Measurements from ENCODE around the gene AEBP1. TPM values are rescaled to one million over a fixed set of nuclear protein-coding genes. Genes with fewer than 3 reads are reported as not detected.
A peak's percentile ranks its signal among the peaks of the same experiment; 100 is the strongest.

AEBP1 gene
- total and polyA plus RNA-seq, 9 of the 15 experiments (the other 6 are each of a cell fraction or from before 2014, with no cell fraction given) = 0.03 to 0.78 (median 0.30) TPM; not detected in 2

DNA sequence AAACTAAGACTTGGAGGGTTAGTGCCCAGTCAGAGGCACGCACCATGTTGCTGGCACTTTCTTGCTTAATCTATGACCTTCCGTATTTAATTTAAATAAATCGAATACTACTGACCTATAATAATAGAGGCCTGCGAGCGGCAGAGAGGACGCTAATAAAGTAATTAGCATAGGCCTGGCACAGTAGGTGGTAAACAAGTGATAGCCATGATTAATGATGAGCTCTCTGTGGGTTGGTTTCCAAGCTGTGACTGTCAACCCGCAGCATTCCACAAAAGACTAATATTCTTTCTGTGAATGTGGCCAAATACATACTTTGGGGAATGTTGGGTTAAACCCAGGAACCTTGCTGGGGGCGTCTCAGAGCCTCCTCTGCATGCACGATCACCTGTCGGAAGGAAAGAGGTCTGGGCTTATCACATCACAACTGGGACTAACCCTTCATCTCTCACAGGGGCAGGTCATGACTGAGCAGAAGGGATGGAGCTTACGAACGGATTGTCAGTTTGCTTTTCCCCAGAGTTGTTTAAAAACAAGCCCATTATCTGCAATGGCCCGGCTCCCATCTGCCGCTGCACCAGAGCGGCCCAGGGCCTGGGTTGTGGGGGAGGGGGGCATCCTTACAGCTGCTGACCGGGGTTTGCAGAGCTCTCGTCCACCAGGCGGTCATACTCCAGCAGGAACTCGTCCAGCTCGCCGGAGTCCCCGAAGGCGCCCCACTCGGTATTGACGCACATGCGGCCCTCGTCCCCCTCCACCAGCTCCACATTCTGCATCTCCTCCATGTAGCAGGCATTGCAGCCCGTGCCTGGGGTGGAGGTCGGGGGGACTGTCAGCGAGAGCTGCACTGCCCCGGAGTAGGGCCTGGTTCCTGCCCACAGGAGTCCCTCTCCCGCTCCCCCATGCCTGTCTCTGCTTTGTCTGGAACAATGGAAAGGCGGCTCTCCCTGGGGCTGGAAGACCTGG lies 43.2 kb downstream of the AEBP1 start (continued):
- TF ChIP-seq, protein P1, sequence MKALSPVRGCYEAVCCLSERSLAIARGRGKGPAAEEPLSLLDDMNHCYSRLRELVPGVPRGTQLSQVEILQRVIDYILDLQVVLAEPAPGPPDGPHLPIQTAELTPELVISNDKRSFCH (CRISPR knock-in tag; IDR thresholded peaks at IDR 0.05) = no peak
- TF ChIP-seq, protein P1 (tag; IDR thresholded peaks at IDR 0.05) = no peak
- TF ChIP-seq TAF15 (IDR thresholded peaks at IDR 0.05; ENCODE audit: low read depth, low read length) = no peak
- TF ChIP-seq ZNF436 (CRISPR knock-in tag; IDR thresholded peaks at IDR 0.05) = no peak
- no peak for TF ChIP-seq FOS (IDR thresholded peaks at IDR 0.05; ENCODE audit: extremely low read depth, insufficient read length)
- no peak for TF ChIP-seq CEBPG (CRISPR knock-in tag; IDR thresholded peaks at IDR 0.05)
- TF ChIP-seq CEBPG (tag; conservative IDR thresholded peaks at IDR 0.05 in 1 of 2, IDR thresholded peaks at IDR 0.05 in 1 of 2) = no peak
- no peak for TF ChIP-seq ZNF324 (CRISPR knock-in tag; IDR thresholded peaks at IDR 0.05)
- TF ChIP-seq, protein P2, sequence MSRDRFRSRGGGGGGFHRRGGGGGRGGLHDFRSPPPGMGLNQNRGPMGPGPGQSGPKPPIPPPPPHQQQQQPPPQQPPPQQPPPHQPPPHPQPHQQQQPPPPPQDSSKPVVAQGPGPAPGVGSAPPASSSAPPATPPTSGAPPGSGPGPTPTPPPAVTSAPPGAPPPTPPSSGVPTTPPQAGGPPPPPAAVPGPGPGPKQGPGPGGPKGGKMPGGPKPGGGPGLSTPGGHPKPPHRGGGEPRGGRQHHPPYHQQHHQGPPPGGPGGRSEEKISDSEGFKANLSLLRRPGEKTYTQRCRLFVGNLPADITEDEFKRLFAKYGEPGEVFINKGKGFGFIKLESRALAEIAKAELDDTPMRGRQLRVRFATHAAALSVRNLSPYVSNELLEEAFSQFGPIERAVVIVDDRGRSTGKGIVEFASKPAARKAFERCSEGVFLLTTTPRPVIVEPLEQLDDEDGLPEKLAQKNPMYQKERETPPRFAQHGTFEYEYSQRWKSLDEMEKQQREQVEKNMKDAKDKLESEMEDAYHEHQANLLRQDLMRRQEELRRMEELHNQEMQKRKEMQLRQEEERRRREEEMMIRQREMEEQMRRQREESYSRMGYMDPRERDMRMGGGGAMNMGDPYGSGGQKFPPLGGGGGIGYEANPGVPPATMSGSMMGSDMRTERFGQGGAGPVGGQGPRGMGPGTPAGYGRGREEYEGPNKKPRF (IDR thresholded peaks at IDR 0.05; ENCODE audit: low read depth, low read length) = no peak
- TF ChIP-seq BHLHE40 (IDR thresholded peaks at IDR 0.05; ENCODE audit: low read length) = peak; percentile 58; the same call in 1 of the 2 replicates
- TF ChIP-seq SNRNP70 (optimal IDR thresholded peaks at IDR 0.05; ENCODE audit: low read depth, low read length) = no peak
- peak; percentile 39; the same call in 1 of the 2 replicates for TF ChIP-seq CC2D1A (IDR thresholded peaks at IDR 0.05)
- TF ChIP-seq, protein P3, sequence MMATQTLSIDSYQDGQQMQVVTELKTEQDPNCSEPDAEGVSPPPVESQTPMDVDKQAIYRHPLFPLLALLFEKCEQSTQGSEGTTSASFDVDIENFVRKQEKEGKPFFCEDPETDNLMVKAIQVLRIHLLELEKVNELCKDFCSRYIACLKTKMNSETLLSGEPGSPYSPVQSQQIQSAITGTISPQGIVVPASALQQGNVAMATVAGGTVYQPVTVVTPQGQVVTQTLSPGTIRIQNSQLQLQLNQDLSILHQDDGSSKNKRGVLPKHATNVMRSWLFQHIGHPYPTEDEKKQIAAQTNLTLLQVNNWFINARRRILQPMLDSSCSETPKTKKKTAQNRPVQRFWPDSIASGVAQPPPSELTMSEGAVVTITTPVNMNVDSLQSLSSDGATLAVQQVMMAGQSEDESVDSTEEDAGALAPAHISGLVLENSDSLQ (IDR thresholded peaks at IDR 0.05) = peak; percentile 65
- TF ChIP-seq, protein P4, sequence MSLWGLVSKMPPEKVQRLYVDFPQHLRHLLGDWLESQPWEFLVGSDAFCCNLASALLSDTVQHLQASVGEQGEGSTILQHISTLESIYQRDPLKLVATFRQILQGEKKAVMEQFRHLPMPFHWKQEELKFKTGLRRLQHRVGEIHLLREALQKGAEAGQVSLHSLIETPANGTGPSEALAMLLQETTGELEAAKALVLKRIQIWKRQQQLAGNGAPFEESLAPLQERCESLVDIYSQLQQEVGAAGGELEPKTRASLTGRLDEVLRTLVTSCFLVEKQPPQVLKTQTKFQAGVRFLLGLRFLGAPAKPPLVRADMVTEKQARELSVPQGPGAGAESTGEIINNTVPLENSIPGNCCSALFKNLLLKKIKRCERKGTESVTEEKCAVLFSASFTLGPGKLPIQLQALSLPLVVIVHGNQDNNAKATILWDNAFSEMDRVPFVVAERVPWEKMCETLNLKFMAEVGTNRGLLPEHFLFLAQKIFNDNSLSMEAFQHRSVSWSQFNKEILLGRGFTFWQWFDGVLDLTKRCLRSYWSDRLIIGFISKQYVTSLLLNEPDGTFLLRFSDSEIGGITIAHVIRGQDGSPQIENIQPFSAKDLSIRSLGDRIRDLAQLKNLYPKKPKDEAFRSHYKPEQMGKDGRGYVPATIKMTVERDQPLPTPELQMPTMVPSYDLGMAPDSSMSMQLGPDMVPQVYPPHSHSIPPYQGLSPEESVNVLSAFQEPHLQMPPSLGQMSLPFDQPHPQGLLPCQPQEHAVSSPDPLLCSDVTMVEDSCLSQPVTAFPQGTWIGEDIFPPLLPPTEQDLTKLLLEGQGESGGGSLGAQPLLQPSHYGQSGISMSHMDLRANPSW (CRISPR knock-in tag; IDR thresholded peaks at IDR 0.05) = no peak
- TF ChIP-seq CHD4 (IDR thresholded peaks at IDR 0.05; ENCODE audit: insufficient read depth, insufficient replicate concordance, low read depth, low read length, poor library complexity, severe bottlenecking) = peak; percentile 39
- TF ChIP-seq SMARCE1 (IDR thresholded peaks at IDR 0.05) = peak; percentile 56; the same call in 1 of the 2 replicates
- no peak for TF ChIP-seq ZKSCAN1 (IDR thresholded peaks at IDR 0.05; ENCODE audit: low read depth, low read length)
- TF ChIP-seq KDM5B (IDR thresholded peaks at IDR 0.05; ENCODE audit: insufficient replicate concordance, low read depth, low read length) = peak; percentile 12
- TF ChIP-seq PCBP2 (IDR thresholded peaks at IDR 0.05; ENCODE audit: low read depth, low read length, poor library complexity, severe bottlenecking) = no peak
- no peak for TF ChIP-seq DNMT1 (IDR thresholded peaks at IDR 0.05)
